Activated CD4-positive, alpha-beta memory T cell treated with anti-CD3 and anti-CD28 coated beads for 36 hours (primary cell): ENCODE measurements around the gene CHMP1A. TPM values are rescaled to one million over a fixed set of nuclear protein-coding genes. Genes with fewer than 3 reads are reported as not detected.

Experiments
- CTCF ChIA-PET: fragments of 350-600 bp; sonication (Branson Sonifier 250); formaldehyde crosslinking; loops from one replicate; lab custom pipeline; 2021; ENCODE audit warnings: antibody characterized with exemption, inconsistent platforms; lab: Charles Lee
- POLR2A ChIA-PET: fragments of 350-600 bp; sonication (Branson Sonifier 250); formaldehyde crosslinking; loops from one replicate; lab custom pipeline; 2021; ENCODE audit warnings: antibody characterized with exemption; lab: Charles Lee
- DNase-seq: peaks from one replicate; pipeline ENCODE4 v3.0.0-alpha.2; 2020
- H3K27ac Mint-ChIP-seq: one replicate; pipeline ENCODE4 v1.8.0; 2021; ENCODE audit warnings: mixed read lengths
- H3K27me3 Mint-ChIP-seq: one replicate; pipeline ENCODE4 v1.8.0; 2021; ENCODE audit warnings: mixed read lengths
- H3K36me3 Mint-ChIP-seq: one replicate; pipeline ENCODE4 v1.8.0; 2021; ENCODE audit warnings: mixed read lengths
- H3K4me1 Mint-ChIP-seq: one replicate; pipeline ENCODE4 v1.8.0; 2021; ENCODE audit warnings: low read depth, mixed read lengths
- H3K4me3 Mint-ChIP-seq: one replicate; pipeline ENCODE4 v1.8.0; 2021; ENCODE audit warnings: mild to moderate bottlenecking, mixed read lengths
- H3K9me3 Mint-ChIP-seq: one replicate; pipeline ENCODE4 v1.8.0; 2021; ENCODE audit warnings: mixed read lengths
- intact Hi-C: fragments of 100-400 bp; cut with micrococcal nuclease; formaldehyde crosslinking; loops from one replicate; pipeline ENCODE4 v1.15.1; 2023
- total RNA-seq, 2 experiments: library from RNA; stranded (reverse); gene quantifications; one replicate each; pipeline ENCODE4 v1.2.3, GENCODE V29; 2021

The CHMP1A gene
- total RNA-seq, 2 experiments from 2014 or later = 74.6 to 76.3 TPM

GRCh38 chr16:89653656-89654295, 3.7 kb downstream of the CHMP1A start:
- ChIA-PET POLR2A (no interaction called here), CTCF (interaction anchor here (2.1 kb wide), 1 partner anchor 46 kb away, joined by 5 read pairs; no protein-coding TSS in a partner anchor)
- no peaks in the 10 kb centered on the region for H3K9me3 Mint-ChIP-seq
- no peaks in the 10 kb centered on the region for H3K27me3 Mint-ChIP-seq
- intact Hi-C loops = no loop called here
- H3K4me1 Mint-ChIP-seq = peaks cover 26% of the 10 kb centered on the region
- peaks cover 10% of the 10 kb centered on the region for H3K36me3 Mint-ChIP-seq
- no peak for DNase-seq
- H3K4me3 Mint-ChIP-seq = no peak overlapping the region
- no peak overlapping the region for H3K27ac Mint-ChIP-seq

GRCh38 chr16:89651584-89651983, 5.9 kb downstream of the CHMP1A start:
- DNase-seq = no peak
- intact Hi-C loops = no loop called here
- Mint-ChIP-seq H3K4me3 (no peak overlapping the region), H3K36me3 (peaks cover 17% of the 10 kb centered on the region), H3K27ac (no peak overlapping the region), H3K9me3 (no peaks in the 10 kb centered on the region), H3K4me1 (peaks cover 18% of the 10 kb centered on the region), H3K27me3 (no peaks in the 10 kb centered on the region)
- POLR2A ChIA-PET = no interaction called here
- CTCF ChIA-PET = interaction anchor here (2.1 kb wide), 1 partner anchor 11 kb away, joined by 6 read pairs; no protein-coding TSS in a partner anchor

GRCh38 chr16:89646906-89647305, 10.6 kb downstream of the CHMP1A start:
- Mint-ChIP-seq H3K9me3 (no peaks in the 10 kb centered on the region), H3K27me3 (no peaks in the 10 kb centered on the region), H3K36me3 (peaks cover 25% of the 10 kb centered on the region), H3K27ac (no peak overlapping the region), H3K4me3 (no peak overlapping the region), H3K4me1 (no peaks in the 10 kb centered on the region)
- intact Hi-C loops = no loop called here
- CTCF ChIA-PET = no interaction called here
- no peak for DNase-seq
- POLR2A ChIA-PET = no interaction called here

- H3K27me3 Mint-ChIP-seq = no peaks in the 10 kb centered on the region
- H3K9me3 Mint-ChIP-seq = no peaks in the 10 kb centered on the region
- H3K36me3 Mint-ChIP-seq = peaks cover 25% of the 10 kb centered on the region
- no peak for DNase-seq
- ChIA-PET CTCF (no interaction called here), POLR2A (no interaction called here)
- peaks cover 2% of the 10 kb centered on the region for H3K4me1 Mint-ChIP-seq
- H3K27ac Mint-ChIP-seq = no peak overlapping the region
- intact Hi-C loops = no loop called here
- no peak overlapping the region for H3K4me3 Mint-ChIP-seq
These were observed 11.2 kb downstream of the CHMP1A start for GRCh38 chr16:89646270-89646669.

GRCh38 chr16:89645122-89645521, 12.4 kb downstream of the CHMP1A start:
- Mint-ChIP-seq H3K27me3 (no peaks in the 10 kb centered on the region), H3K4me3 (no peak overlapping the region), H3K36me3 (peaks cover 24% of the 10 kb centered on the region), H3K9me3 (no peaks in the 10 kb centered on the region), H3K4me1 (peaks cover 9% of the 10 kb centered on the region), H3K27ac (no peak overlapping the region)
- DNase-seq = no peak
- intact Hi-C loops = no loop called here
- CTCF ChIA-PET = no interaction called here
- POLR2A ChIA-PET = no interaction called here

- DNase-seq = no peak
- Mint-ChIP-seq H3K27ac (no peak overlapping the region), H3K9me3 (no peaks in the 10 kb centered on the region), H3K36me3 (peaks cover 19% of the 10 kb centered on the region), H3K27me3 (no peaks in the 10 kb centered on the region), H3K4me1 (peaks cover 9% of the 10 kb centered on the region), H3K4me3 (no peak overlapping the region)
- CTCF ChIA-PET = interaction anchor here (1.0 kb wide), 1 partner anchor 70 kb away, joined by 3 read pairs; no protein-coding TSS in a partner anchor
- intact Hi-C loops = loop anchor here (5.0 kb wide), 1 partner anchor 42 kb away; no protein-coding TSS in a partner anchor
- POLR2A ChIA-PET = no interaction called here
These were observed 13.7 kb downstream of the CHMP1A start for GRCh38 chr16:89643769-89644300.

- peaks cover 16% of the 10 kb centered on the region for H3K36me3 Mint-ChIP-seq
- no peaks in the 10 kb centered on the region for H3K9me3 Mint-ChIP-seq
- no peak for DNase-seq
- H3K27ac Mint-ChIP-seq = no peak overlapping the region
- peaks cover 9% of the 10 kb centered on the region for H3K4me1 Mint-ChIP-seq
- POLR2A ChIA-PET = no interaction called here
- intact Hi-C loops = loop anchor here (5.0 kb wide), 1 partner anchor 40 kb away; no protein-coding TSS in a partner anchor
- no peak overlapping the region for H3K4me3 Mint-ChIP-seq
- CTCF ChIA-PET = interaction anchor here (1.4 to 1.7 kb wide), 2 partner anchors 10 to 26 kb away, joined by 3 to 4 read pairs; no protein-coding TSS in a partner anchor
- H3K27me3 Mint-ChIP-seq = no peaks in the 10 kb centered on the region
These were observed 14.9 kb downstream of the CHMP1A start for GRCh38 chr16:89642574-89642973.

- CTCF ChIA-PET = interaction anchor here (0.7 to 1.7 kb wide), 15 partner anchors 9 to 298 kb away, joined by 3 to 8 read pairs (median 3); partner anchors contain the start of genes CHMP1A, CPNE7 and SPATA33
- no peak for DNase-seq
- Mint-ChIP-seq H3K36me3 (peaks cover 12% of the 10 kb centered on the region), H3K4me1 (peaks cover 9% of the 10 kb centered on the region), H3K27me3 (no peaks in the 10 kb centered on the region), H3K27ac (no peak overlapping the region), H3K4me3 (no peak overlapping the region), H3K9me3 (no peaks in the 10 kb centered on the region)
- intact Hi-C loops = loop anchor here (2.0 to 5.0 kb wide), 2 partner anchors 39 to 67 kb away; partner anchors contain the start of gene CPNE7
- POLR2A ChIA-PET = no interaction called here
These were observed 15.9 kb downstream of the CHMP1A start for GRCh38 chr16:89641458-89642119.

GRCh38 chr16:89639385-89639784, 18.1 kb downstream of the CHMP1A start:
- Mint-ChIP-seq H3K4me3 (no peak overlapping the region), H3K27me3 (no peaks in the 10 kb centered on the region), H3K36me3 (no peaks in the 10 kb centered on the region), H3K4me1 (peaks cover 9% of the 10 kb centered on the region), H3K27ac (no peak overlapping the region), H3K9me3 (no peaks in the 10 kb centered on the region)
- ChIA-PET POLR2A (no interaction called here), CTCF (no interaction called here)
- intact Hi-C loops = no loop called here
- DNase-seq = no peak

- no peaks in the 10 kb centered on the region for H3K36me3 Mint-ChIP-seq
- intact Hi-C loops = no loop called here
- ChIA-PET CTCF (no interaction called here), POLR2A (no interaction called here)
- DNase-seq = no peak
- no peaks in the 10 kb centered on the region for H3K9me3 Mint-ChIP-seq
- no peak overlapping the region for H3K4me3 Mint-ChIP-seq
- H3K27ac Mint-ChIP-seq = no peak overlapping the region
- peaks cover 9% of the 10 kb centered on the region for H3K4me1 Mint-ChIP-seq
- no peaks in the 10 kb centered on the region for H3K27me3 Mint-ChIP-seq
These were observed 19.1 kb downstream of the CHMP1A start for GRCh38 chr16:89638455-89638854.

GRCh38 chr16:89637379-89637778, 20.1 kb downstream of the CHMP1A start:
- Mint-ChIP-seq H3K36me3 (no peaks in the 10 kb centered on the region), H3K4me1 (peaks cover 9% of the 10 kb centered on the region), H3K4me3 (no peak overlapping the region), H3K27ac (no peak overlapping the region), H3K9me3 (no peaks in the 10 kb centered on the region), H3K27me3 (no peaks in the 10 kb centered on the region)
- ChIA-PET POLR2A (no interaction called here), CTCF (no interaction called here)
- intact Hi-C loops = no loop called here
- DNase-seq = no peak

- H3K4me3 Mint-ChIP-seq = no peak overlapping the region
- POLR2A ChIA-PET = no interaction called here
These were observed 20.8 kb downstream of the CHMP1A start for GRCh38 chr16:89636663-89637062.

More at GRCh38 chr16:89636663-89637062, 20.8 kb downstream of the CHMP1A start:
- H3K27me3 Mint-ChIP-seq = no peaks in the 10 kb centered on the region
- no peak for DNase-seq
- no peaks in the 10 kb centered on the region for H3K9me3 Mint-ChIP-seq
- H3K36me3 Mint-ChIP-seq = no peaks in the 10 kb centered on the region
- H3K27ac Mint-ChIP-seq = no peak overlapping the region
- CTCF ChIA-PET = interaction anchor here (0.5 kb wide), 1 partner anchor 370 kb away, joined by 3 read pairs; no protein-coding TSS in a partner anchor
- peaks cover 9% of the 10 kb centered on the region for H3K4me1 Mint-ChIP-seq
- intact Hi-C loops = no loop called here
